ENCODE measurements around the gene AP1M2. TPM values are rescaled to one million over a fixed set of nuclear protein-coding genes. Genes with fewer than 3 reads are reported as not detected.
"Not testable (repeated sequence)": the region's sequence is repeated elsewhere in the genome, so short reads cannot be mapped to it uniquely, and the experiment has no call there.

Gene AP1M2
- polyA plus RNA-seq, 1 donor = not detected

DNA sequence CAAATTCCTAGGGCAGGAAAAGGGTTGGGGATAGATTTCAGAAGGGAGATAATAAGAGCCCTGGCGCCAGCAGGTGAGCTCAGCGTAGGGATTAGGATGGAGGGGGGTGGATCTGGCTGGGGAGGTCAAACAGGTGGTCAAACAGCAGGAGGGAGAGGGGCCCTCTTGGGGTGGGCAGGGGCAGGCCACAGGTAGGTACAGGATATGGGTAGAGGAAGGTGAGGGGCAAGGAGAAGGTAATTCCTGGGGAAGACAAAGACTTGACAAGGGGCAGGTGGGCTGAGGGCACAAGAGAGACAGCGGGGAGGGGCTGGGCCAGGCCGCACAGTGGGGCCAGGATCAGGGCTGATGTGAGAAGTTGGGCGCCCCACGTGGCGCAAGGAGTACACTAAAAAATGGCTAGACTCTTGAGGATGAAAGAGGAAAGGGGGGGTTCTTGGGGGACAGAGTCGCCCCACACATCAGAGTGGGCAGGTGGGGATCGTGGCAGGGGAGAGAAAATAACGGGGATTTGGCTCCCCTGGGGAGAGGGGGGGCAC, 22.0 kb downstream of the AP1M2 start:
- DNase-seq (ENCODE audit: low read depth) = no peak

DNA sequence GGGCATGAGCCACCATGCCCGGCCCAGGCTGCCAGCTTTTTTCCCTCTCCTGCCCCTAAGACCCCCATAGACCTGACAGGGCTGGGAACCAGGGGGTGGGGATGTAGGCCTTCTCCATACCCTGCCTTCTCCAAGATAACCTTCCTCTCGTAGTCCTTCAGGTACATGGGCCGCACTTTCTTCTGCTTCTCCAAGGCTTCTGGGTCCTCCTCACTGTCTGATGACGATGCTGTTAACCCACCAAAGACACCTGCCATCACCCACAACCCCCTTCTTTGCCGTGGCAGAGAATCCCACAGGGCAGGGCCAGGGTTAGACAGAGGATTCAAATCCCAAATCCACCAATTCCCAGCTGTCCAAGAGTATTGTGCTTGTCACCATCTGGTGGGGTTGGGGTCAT, 24.5 kb downstream of the AP1M2 start:
- no peak for DNase-seq (ENCODE audit: low read depth)

DNA sequence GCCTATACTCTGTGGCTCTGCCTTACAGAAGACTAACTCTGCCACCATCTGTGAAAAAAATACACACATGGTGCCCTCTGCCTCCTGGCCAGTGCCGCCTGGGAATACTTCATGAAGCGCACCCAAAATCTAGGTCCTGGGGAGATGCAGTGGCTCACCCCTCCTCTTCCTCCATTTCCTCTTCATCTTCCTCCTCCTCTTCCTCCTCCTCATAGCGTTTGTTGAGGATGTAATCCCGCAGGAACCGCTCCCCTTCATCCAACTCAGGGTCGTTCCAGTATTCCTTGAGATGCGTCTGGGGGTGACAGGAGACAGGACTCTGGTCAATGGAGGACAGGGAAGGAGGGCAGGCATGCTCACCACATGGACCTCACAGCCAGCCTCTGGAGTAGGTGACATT, 27.0 kb downstream of the AP1M2 start:
- DNase-seq (ENCODE audit: low read depth) = no peak

DNA sequence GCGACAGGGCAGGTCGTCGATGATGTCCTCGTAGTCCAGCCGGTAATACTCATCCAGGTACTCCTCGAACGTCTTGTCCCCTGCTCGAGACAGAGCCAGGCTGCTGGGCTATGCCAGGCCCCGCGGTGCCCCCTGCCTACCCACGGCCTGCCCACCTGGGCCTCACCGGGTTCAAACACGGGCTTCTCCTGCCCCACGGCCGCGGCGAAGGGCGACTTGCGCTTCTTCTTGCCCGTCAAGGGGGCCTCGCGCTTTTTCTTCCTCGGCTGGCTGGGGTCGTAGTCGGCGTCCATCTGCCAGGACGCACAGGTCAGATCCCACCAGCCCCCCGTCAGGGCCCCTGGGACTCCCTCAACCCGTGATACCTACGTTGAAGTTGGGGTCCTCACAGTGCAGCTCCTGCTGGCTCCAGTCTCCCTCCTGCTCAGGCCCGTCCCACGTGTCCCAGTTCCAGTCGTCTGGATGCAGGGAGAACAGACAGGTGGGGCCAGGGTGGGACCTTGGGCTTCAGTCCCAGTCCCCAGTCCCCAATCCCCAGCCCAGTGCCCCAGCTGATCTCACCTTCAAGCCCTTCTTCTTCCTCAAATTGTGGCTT, 29.4 kb downstream of the AP1M2 start:
- DNase-seq (ENCODE audit: low read depth) = no peak

DNA sequence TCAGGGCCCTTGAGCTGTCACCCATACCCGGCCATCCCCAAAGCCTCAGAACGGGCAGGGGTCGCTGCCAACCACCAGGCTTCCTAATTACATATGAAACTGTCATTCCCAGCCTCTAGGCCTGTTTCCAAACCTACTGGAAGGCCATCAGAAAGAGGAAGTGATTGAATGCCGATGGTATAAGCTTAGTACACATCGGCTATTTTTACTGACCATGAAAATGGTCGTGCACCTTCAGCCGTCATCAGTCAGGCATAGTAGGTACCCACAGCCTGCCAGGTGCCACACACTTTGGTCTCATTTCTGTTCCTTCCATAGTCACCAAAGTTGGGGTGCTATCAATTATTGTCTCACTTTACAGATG, 31.5 kb downstream of the AP1M2 start:
- no peak for DNase-seq (ENCODE audit: low read depth)

DNA sequence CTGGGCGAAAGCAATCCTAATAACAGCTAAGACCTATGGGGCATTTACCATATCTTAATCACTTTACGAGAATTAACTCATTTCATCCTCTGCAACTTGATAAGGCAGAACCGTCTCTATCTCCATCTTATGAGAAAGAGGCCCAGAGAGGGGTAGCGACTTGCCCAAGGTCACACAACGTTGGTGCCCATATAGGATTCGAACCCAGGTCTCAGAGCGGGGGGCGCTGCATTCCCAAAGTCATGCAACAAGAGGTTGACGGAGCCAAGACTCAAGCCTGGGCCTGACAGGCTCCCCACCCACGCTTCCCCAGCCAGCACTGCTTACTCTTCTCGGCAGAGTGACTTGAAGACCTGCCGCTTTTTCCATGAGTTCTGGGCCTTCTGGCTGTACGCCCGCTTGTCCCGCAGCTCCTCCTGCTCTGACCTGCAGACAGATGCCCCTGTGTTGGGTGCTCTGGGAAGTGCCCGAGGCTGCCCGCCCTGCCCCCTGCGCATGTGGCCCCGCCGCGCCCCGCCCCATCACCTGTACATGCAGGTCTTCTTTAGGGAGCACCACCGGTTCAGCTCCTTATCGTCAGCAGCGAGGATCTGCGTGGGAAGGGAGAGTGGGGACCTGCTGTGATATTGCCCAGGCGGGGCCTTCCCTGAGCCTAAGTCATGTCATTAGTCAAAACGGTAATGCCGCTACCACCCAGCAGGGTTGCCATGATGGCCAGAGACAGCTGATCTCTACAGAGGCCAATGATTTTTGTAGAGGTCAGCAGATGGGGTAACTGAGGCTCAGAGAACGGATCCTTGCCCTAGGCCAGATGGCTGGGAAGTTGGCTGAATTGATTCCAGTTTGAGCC, 32.1 kb downstream of the AP1M2 start:
- no peak for DNase-seq (ENCODE audit: low read depth)

DNA sequence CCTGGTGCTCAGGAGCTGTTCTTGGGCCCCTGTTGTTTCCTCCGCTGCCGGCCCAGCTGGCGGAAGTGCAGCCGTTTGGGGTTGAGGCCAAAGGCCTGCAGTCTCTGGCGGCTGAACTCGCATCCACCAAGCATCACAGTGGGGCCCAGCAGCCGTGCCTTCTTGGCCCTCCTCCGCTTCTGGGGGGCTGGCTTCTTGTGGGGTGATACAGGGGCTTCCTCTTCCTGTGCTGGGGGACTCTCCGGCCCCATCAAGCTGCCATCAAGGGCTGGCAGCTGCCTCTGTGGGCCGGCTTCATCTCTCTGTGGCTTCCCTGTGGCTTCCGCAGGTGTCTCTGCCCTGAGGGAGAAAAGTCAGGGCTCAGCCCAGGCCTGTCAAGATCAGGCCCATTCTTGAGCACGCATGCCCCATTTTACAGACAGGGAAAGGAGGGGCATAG, 33.1 kb downstream of the AP1M2 start:
- DNase-seq (ENCODE audit: low read depth) = no peak

DNA sequence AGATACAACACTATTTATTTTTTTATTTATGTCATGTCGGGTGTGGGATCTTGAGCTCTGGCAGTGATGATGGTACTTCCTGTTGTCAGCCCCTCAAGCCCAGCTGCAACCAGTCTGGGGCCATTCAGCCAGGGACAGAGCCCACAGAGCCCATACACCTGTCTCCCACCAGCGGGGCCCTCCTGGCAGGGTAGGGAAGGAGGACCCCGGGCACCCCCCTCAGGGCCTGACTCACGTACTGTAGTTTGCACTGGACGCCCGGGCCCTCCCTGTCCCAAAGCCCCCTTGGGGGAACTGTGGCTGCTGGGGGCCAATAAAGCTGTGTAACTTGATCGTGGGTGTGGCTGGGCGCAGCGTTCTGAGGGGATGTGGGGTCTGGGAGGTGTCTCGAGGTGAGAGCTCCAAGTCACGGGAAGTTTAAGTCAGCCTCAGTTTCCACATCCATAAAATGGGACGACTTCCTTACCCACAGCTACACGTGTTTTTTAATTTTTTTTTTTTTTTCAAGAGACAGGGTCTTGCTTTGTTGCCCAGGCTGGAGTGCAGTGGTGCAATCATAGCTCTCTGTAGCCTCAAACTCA, 33.9 kb downstream of the AP1M2 start:
- DNase-seq (ENCODE audit: low read depth) = no peak

DNA sequence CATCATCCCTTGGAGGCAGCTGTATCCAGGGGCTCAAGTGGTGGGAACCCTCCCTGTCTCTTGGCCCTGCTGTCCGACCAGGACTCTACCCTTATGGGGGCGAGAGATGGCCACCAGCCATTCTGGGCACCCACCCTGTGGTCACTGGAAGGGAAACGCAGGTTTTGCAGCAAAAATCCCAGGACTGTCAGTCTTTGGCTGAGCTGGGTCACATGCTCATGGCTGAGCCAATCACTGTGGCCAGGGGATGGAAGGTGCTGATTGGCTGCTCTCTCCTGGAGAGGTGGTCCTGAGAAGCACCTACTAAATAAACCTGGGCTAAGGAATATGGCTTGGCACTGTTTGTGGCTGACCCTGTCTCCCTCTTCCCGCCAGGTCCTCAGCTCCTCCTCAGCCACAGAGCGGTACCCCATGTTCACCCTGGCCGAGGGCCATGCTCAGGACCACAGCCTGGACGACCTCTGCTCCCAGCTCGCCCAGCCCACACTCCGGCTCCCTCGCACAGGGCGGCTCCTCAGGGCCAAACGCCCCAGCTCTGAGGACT, 34.5 kb downstream of the AP1M2 start:
- no peak for DNase-seq (ENCODE audit: low read depth)

DNA sequence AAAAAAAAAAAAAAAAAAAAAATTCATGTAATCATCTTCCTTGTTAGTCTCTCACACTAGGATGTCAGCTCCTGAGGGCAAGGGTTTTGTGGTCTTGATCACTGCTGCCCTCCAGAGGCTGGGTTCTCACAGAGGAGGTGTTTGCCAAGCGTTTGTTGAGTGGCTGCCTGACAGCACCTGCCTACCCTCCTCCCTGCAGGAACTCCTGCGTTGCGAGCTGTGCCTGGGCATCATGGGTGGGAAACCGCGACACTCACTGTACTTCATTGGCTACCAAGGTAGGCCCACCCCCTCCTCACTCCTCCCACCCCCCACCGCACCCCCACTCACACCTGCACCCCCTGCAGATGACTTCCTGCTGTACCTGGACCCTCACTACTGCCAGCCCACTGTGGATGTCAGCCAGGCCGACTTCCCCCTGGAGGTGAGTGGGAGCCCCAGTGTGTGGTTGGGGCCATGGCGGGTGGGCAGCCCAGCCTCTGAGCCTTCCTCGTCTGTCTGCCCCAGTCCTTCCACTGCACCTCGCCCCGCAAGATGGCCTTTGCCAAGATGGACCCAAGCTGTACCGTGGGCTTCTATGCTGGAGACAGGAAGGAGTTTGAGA, 35.3 kb downstream of the AP1M2 start:
- DNase-seq (ENCODE audit: low read depth) = no peak

DNA sequence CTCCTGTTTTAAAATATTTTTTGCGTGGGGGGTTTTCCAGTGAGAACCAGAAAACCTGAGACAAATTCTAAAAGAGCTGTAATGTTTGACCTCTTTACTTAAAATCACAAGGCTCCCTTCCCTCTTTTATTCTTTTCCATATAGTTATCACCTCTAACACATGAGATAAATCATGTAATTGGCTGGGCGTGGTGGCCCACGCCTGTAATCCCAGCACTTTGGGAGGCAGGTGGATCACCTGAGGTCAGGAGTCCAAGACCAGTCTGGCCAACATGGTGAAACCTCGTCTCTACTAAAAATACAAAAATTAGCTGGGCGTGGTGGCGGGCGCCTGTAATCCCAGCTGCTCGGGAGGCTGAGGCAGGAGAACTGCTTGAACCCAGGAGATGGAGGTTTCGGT, 36.1 kb downstream of the AP1M2 start:
- not testable (repeated sequence) for DNase-seq (ENCODE audit: low read depth)

DNA sequence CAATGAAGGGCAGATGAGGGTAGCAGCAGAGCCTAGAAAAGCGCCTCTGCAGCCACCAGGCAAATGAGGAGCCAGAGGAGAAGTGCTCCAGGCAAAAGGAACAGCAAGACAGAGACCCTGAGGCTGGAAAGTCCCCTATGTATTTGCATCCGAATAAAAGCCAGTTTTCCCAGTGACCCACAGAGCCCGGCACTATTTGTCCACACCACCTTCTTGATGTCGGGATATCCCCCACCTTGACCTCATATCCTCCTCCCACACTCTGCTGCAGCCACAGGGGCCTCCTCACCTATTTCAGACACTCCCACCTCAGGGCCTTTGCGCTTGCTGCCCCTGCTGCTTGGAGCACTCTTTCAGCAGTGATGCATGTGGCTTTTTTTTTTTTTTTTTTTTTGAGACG, 36.8 kb downstream of the AP1M2 start:
- DNase-seq (ENCODE audit: low read depth) = no peak

DNA sequence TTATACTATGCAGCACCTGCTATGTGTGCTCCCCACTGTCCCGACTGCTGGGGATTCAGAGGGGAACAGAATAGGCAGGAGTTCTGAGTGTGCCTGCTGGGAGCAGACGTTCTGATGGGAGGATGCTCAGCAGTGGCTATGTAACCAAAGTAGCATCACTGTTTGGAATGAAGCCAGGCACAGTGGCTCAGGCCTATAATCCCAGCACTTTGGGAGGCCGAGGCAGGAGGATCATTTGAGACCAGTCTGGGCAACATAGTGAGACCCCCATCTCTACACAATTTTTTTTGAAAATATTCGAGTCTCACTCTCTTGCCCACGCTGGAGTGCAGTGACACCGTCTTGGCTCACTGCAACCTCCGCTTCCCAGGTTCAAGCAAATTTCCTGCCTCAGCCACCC, 37.4 kb downstream of the AP1M2 start:
- no peak for DNase-seq (ENCODE audit: low read depth)

DNA sequence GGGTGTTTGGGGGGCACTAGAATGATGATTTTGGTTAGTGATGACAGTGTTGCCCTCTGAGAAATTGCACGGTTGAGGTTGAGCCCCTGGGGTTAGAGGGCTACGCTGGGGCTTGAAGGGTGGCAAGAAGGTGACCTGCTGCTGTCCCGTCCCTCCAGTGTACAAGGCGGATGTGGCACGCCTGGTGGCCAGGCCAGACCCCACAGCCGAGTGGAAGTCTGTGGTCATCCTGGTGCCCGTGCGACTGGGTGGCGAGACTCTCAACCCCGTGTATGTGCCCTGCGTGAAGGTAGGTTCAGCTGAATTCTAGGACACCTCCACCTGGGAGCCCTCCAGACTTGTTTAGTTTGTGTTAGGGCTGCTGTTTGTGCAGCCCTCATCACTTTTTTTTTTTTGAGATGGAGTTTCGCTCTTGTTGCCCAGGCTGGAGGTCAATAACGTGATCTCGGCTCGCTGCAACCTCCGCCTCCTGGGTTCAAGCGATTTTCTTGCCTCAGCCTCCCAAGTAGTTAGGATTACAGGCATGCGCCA, 38.3 kb downstream of the AP1M2 start:
- DNase-seq (ENCODE audit: low read depth) = no peak

DNA sequence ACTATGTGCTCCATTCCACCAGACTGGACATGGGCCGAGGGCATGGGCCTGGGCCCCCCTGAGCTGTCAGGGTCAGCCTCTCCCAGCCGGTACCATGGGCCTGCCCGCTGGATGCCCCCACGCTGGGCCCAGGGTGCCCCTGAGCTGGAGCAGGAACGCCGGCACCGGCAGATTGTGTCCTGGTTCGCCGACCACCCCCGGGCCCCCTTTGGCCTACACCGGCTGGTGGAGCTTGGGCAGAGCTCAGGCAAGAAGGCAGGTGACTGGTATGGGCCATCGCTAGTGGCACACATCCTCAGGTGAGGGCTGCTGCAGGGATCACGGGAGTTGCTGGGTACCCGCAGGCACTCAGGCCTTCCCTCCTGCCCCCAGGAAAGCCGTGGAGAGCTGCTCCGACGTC, 40.3 kb downstream of the AP1M2 start:
- DNase-seq (ENCODE audit: low read depth) = no peak

DNA sequence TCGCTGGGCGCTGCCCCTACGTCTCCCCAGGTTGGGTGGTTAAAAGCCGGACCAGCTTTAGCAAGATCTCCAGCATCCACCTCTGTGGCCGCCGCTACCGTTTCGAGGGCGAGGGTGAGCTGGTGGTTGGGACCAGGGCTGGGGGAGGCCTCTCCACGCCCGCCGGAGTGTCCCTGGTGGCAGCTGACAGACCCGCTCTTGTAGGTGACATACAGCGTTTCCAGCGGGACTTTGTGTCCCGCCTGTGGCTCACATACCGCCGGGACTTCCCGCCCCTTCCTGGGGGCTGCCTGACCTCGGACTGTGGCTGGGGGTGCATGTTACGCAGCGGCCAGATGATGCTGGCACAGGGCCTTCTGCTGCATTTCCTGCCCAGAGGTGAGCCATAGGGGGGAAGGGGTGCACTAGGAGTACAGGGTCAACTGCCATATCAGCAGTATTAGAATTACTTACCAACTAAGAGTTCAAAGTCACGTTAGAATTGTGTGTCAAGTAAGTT, 42.3 kb downstream of the AP1M2 start:
- no peak for DNase-seq (ENCODE audit: low read depth)

DNA sequence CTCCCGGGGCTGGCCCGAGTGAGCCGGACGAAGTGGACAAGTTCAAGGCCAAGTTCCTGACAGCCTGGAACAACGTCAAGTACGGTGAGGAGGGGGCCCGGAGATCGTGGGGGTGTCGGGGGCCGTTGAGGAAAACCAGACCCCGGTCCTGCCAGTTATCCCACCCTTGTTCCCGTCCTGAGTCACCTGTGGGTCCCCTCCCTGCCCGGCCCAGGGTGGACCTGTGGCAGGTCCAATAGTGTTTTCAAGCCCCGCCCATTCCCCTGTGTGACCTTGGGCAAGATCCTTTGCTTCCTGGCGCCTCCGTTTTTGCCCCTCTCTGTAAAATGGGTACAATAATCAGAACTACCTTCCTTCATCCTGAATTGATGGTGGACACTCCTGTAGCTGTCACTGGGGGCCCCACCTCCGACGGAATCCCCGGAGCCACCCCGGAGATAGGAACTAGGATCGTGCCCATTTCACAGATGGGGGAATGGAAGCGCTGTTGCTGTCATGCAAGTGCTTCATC, 42.8 kb downstream of the AP1M2 start:
- no peak for DNase-seq (ENCODE audit: low read depth)

DNA sequence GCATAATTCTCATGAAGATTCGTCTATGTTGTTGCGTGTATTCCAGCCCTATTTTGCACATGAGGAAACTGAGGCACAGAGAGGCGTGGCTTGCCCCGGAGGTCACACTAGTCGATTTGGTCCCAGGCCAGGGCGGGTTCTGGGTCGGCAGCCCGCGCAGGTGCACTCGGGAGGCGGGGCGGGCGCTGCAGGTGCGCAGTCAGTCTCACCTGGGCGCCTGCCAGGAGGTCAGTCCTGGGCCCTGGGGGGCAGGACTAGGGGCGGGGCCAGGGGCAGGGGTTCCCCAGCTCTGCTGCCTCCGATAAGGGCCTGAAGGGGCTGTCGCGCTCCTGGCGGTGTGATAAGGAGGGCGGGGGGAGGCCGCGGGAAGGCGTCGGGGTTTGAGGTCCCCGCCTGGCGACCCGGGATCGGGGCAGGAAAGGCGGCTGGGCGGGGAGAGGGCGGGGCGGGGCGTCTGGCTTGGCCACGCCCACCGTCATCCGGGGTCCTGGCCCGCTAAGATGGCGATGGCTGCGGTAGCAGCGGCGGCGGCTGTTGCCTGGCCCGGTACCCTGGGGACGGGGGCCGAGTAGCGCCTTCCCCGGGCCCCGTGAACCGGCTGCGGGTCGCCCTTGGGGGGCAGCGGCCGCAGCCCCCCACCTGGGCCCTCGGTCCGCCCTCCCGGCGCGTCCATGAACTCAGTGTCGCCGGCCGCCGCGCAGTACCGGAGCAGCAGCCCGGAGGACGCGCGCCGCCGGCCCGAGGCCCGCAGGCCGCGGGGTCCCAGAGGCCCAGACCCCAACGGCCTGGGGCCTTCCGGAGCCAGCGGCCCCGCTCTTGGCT, 43.5 kb downstream of the AP1M2 start, which contains the start of gene ATG4D:
Gene ATG4D (plus strand): TSS at position 485 of the 822 bp plus-strand sequence. CDS start 187 bp downstream, at position 672.
- no peak for DNase-seq (ENCODE audit: low read depth)

DNA sequence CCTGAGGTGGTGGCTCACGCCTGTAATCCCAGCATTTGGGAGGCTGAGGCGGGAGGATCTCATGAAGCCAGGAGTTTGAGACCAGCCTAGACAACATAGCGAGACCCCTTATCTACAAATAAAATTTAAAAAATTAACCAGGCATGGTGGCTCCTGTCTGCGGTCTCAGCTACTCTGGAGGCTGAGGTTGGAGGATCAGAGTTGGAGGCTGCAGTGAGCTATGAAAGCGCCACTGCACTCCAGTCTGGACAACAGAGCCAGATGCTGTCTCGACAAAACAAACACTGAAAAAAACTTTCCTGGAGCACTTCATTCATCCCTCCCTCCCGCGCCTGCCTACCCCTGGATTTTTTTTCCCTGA, 44.1 kb downstream of the AP1M2 start:
- no peak for DNase-seq (ENCODE audit: low read depth)

DNA sequence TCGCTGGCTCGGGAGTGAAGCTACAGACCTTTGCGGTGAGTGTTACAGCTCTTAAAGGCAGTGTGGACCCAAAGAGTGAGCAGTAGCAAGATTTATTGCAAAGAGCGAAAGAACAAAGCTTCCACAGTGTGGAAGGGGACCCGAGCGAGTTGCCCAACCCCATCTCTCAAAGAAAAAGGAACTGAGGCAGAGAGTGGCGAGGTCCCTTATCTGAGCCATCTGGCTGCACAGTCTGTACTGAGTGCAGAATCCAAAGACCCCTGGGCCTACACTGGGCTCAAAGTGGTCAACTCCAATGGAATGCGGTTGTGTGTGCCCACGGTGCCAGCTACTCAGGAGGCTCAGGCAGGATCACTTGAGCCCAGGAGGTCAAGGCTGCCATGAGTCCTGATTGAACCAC, 48.1 kb downstream of the AP1M2 start:
- DNase-seq (ENCODE audit: low read depth) = not testable (repeated sequence)

All from forelimb muscle (tissue), 1 donor.